HCT116 (cell line): ENCODE measurements around the gene PFDN2. TPM values are rescaled to one million over a fixed set of nuclear protein-coding genes. Genes with fewer than 3 reads are reported as not detected.

Experiments used
- ATAC-seq: fragments of 200-7000 bp; cut with Tn5 transposase; 2 replicates; pipeline ENCODE4 v1.9.1; 2020; ENCODE audit warnings: mild to moderate bottlenecking, moderate library complexity
- BruUV-seq: library from RNA; stranded (reverse); fragments of 400-500 nt; replicated peaks from 2 replicates; lab custom pipeline; 2021; lab: Mats Ljungman, UMichigan
- CTCF ChIA-PET: fragments of 300-600 bp; sonication (Branson Sonifier 250); formaldehyde crosslinking; loops from one replicate; lab custom pipeline; 2021; ENCODE audit warnings: antibody characterized with exemption; lab: Charles Lee
- POLR2A ChIA-PET: fragments of 300-600, 350-600 bp; sonication (Branson Sonifier 250); formaldehyde crosslinking; loops from one replicate; lab custom pipeline; 2021; ENCODE audit warnings: antibody characterized with exemption; lab: Charles Lee
- RAD21 ChIA-PET, 2 experiments: fragments of 300-600 bp; sonication (Branson Sonifier 250); formaldehyde crosslinking; loops; one replicate each; lab custom pipeline; 2023; ENCODE audit warnings: low total read pairs in 2 of 2; ENCODE audit not compliant: uncharacterized antibody in 2 of 2, unreplicated experiment in 2 of 2, low non-redundant PET in 1 of 2; lab: Charles Lee
- DNase-seq: peaks from one replicate; pipeline ENCODE4 v3.0.0-alpha.2; 2010; ENCODE audit warnings: low read depth, low spot score
- H2AFZ ChIP-seq: fragments of 200-600 bp; shearing (Covaris generic), sonication (generic); 2 replicates; pipeline ENCODE4 v1.6.1; 2017; ENCODE audit warnings: low read depth, mixed run types, mixed read lengths, antibody characterized with exemption, low read length; ENCODE audit not compliant: poor library complexity, severe bottlenecking
- H3K27ac ChIP-seq: 2 replicates; pipeline ENCODE4 v1.5.1; 2012; ENCODE audit warnings: low read depth, low read length
- H3K27me3 ChIP-seq: fragments of 200-600 bp; sonication (generic); 2 replicates; pipeline ENCODE4 v1.6.1; 2016; ENCODE audit warnings: mixed run types, low read length, mixed read lengths; ENCODE audit not compliant: insufficient read depth
- H3K36me3 ChIP-seq, 2 experiments: fragments of 200-500 bp in 1 of 2; fragments of 200-600 bp in 1 of 2; sonication (Bioruptor generic) in 1 of 2; sonication (generic) in 1 of 2; 2 replicates each; pipeline versions ENCODE4 v1.5.1 to v1.6.1; 2014 to 2016; ENCODE audit warnings: low read length in 2 of 2, inconsistent platforms in 1 of 2, mixed read lengths in 1 of 2, mixed run types in 1 of 2; ENCODE audit not compliant: insufficient read depth in 2 of 2, control insufficient read depth in 1 of 2
- H3K4me1 ChIP-seq, 2 experiments: fragments of 200-600 bp in 1 of 2; sonication (generic) in 1 of 2; 2 replicates each; pipeline versions ENCODE4 v1.5.1 to v1.6.1; 2012 to 2017; ENCODE audit warnings: low read length in 2 of 2, inconsistent platforms in 1 of 2, mild to moderate bottlenecking in 1 of 2, mixed read lengths in 1 of 2, mixed run types in 1 of 2, moderate library complexity in 1 of 2; ENCODE audit not compliant: insufficient read depth in 2 of 2, control insufficient read depth in 1 of 2
- H3K4me2 ChIP-seq: fragments of 200-600 bp; sonication (generic); 2 replicates; pipeline ENCODE4 v1.6.1; 2017; ENCODE audit warnings: mixed run types, low read length, mixed read lengths
- H3K4me3 ChIP-seq, 2 experiments: fragments of 200-600 bp in 1 of 2; sonication (generic) in 1 of 2; replicated peaks in 1 of 2; 2 replicates each; pipeline ENCODE4 v1.5.1; 2011 to 2016; ENCODE audit warnings: low read length in 2 of 2, control low read depth in 1 of 2, low read depth in 1 of 2, mild to moderate bottlenecking in 1 of 2, mixed read lengths in 1 of 2, mixed run types in 1 of 2
- H3K79me2 ChIP-seq: fragments of 200-600 bp; sonication (generic); 2 replicates; pipeline ENCODE4 v1.6.1; 2017; ENCODE audit warnings: mild to moderate bottlenecking, mixed run types, low read length, moderate library complexity, mixed read lengths; ENCODE audit not compliant: insufficient read depth
- H3K9ac ChIP-seq: fragments of 200-600 bp; sonication (generic); 2 replicates; pipeline ENCODE4 v1.6.1; 2016; ENCODE audit warnings: low read length, mixed read lengths
- H3K9me2 ChIP-seq: fragments of 200-600 bp; sonication (generic), shearing (Covaris generic); 2 replicates; pipeline ENCODE4 v1.6.1; 2017; ENCODE audit warnings: mixed run types, mild to moderate bottlenecking, moderate library complexity; ENCODE audit not compliant: insufficient read depth
- H3K9me3 ChIP-seq, 2 experiments: fragments of 200-500 bp in 1 of 2; fragments of 200-600 bp in 1 of 2; sonication (Bioruptor generic) in 1 of 2; sonication (generic) in 1 of 2; 2 replicates each; pipeline ENCODE4 v1.6.1; 2014 to 2017; ENCODE audit warnings: low read length in 2 of 2, mixed read lengths in 2 of 2, inconsistent platforms in 1 of 2, low read depth in 1 of 2, mild to moderate bottlenecking in 1 of 2, mixed run types in 1 of 2, moderate library complexity in 1 of 2; ENCODE audit not compliant: control insufficient read depth in 1 of 2, insufficient read depth in 1 of 2
- H4K20me1 ChIP-seq: fragments of 200-600 bp; sonication (generic), shearing (Covaris generic); 2 replicates; pipeline ENCODE4 v1.6.1; 2017; ENCODE audit warnings: mixed run types, mild to moderate bottlenecking, moderate library complexity; ENCODE audit not compliant: insufficient read depth
- ATF3 ChIP-seq: IDR thresholded peaks from 2 replicates; pipeline ENCODE4 v1.6.1; 2012
- CBX3 ChIP-seq: IDR thresholded peaks from 2 replicates; pipeline ENCODE4 v1.6.1; 2012; ENCODE audit warnings: low read depth
- CTCF ChIP-seq, 3 experiments: fragments of 200-600 bp in 1 of 3; sonication (generic) in 1 of 3; IDR thresholded peaks in 2 of 3; conservative IDR thresholded peaks in 1 of 3; 2 replicates each; pipeline ENCODE4 v1.5.1; 2012 to 2017; ENCODE audit warnings: low read depth in 2 of 3, low read length in 2 of 3, antibody characterized with exemption in 1 of 3, borderline replicate concordance in 1 of 3, control low read depth in 1 of 3, mild to moderate bottlenecking in 1 of 3, mixed read lengths in 1 of 3, mixed run types in 1 of 3, moderate library complexity in 1 of 3; ENCODE audit not compliant: insufficient read depth in 1 of 3
- ELF1 ChIP-seq: IDR thresholded peaks from 2 replicates; pipeline ENCODE4 v1.6.1; 2012; ENCODE audit warnings: low read depth, borderline replicate concordance
- EZH2 ChIP-seq: fragments of 200-600 bp; sonication (generic); IDR thresholded peaks from 2 replicates; pipeline ENCODE4 v1.6.1; 2017; ENCODE audit warnings: antibody characterized with exemption, mixed run types
- EZH2phosphoT487 ChIP-seq: fragments of 200-600 bp; IDR thresholded peaks from 2 replicates; pipeline ENCODE4 v1.6.1; 2018; ENCODE audit warnings: antibody characterized with exemption, borderline replicate concordance
- FOSL1 ChIP-seq: IDR thresholded peaks from 2 replicates; pipeline ENCODE4 v1.6.1; 2012; ENCODE audit warnings: low read depth
- JUND ChIP-seq: IDR thresholded peaks from 2 replicates; pipeline ENCODE4 v1.6.1; 2012
- MAX ChIP-seq: IDR thresholded peaks from 2 replicates; pipeline ENCODE4 v1.6.1; 2012
- POLR2A ChIP-seq: IDR thresholded peaks from 2 replicates; pipeline ENCODE4 v1.7.0; 2011; ENCODE audit warnings: borderline replicate concordance; ENCODE audit not compliant: insufficient read depth, insufficient read length; ENCODE audit errors: extremely low read depth
- POLR2AphosphoS5 ChIP-seq: IDR thresholded peaks from 2 replicates; pipeline ENCODE4 v1.6.1; 2011; ENCODE audit warnings: mild to moderate bottlenecking, low read depth, low read length, moderate library complexity
- SIN3A ChIP-seq: IDR thresholded peaks from 2 replicates; pipeline ENCODE4 v1.6.1; 2012; ENCODE audit warnings: low read depth
- TCF7L2 ChIP-seq: IDR thresholded peaks from 2 replicates; pipeline ENCODE4 v1.7.0; 2011; ENCODE audit warnings: borderline replicate concordance, inconsistent platforms; ENCODE audit not compliant: insufficient read depth, insufficient read length; ENCODE audit errors: extremely low read depth
- YY1 ChIP-seq: IDR thresholded peaks from 2 replicates; pipeline ENCODE4 v1.6.1; 2011; ENCODE audit warnings: low read length, low read depth, moderate library complexity, mild to moderate bottlenecking; ENCODE audit not compliant: insufficient replicate concordance; ENCODE audit errors: extremely low read depth
- ZBTB33 ChIP-seq: IDR thresholded peaks from 2 replicates; pipeline ENCODE4 v1.6.1; 2011; ENCODE audit warnings: mild to moderate bottlenecking, low read length, moderate library complexity; ENCODE audit not compliant: insufficient replicate concordance; ENCODE audit errors: extremely low read depth
- ZFX ChIP-seq: fragments of 450-650 bp; IDR thresholded peaks from 2 replicates; pipeline ENCODE4 v1.6.1; 2017
- intact Hi-C: fragments of 100-400 bp; cut with micrococcal nuclease; formaldehyde crosslinking; loops from 2 replicates; pipeline ENCODE4 v1.10.0; 2022
- total RNA-seq: library from RNA; stranded (reverse); gene quantifications from one replicate; pipeline ENCODE4 v1.2.1, GENCODE V29; 2021; ENCODE audit not compliant: unreplicated experiment

The PFDN2 gene
- total RNA-seq, 1 experiment from 2014 or later: 179 TPM

GRCh38 chr1:161091093-161091492, 26.7 kb downstream of the PFDN2 start:
- Histone ChIP-seq H3K36me3 (no peaks in the 10 kb centered on the region), H3K27me3 (no peaks in the 10 kb centered on the region), H3K4me1 (peaks cover 11 to 63% of the 10 kb centered on the region in 2 experiments), H2AFZ (no peak overlapping the region), H3K9ac (no peak overlapping the region), H3K4me2 (no peak overlapping the region), H3K27ac (no peak overlapping the region), H3K79me2 (no peaks in the 10 kb centered on the region), H3K4me3 (no peak overlapping the region), H3K9me3 (no peaks in the 10 kb centered on the region), H4K20me1 (no peaks in the 10 kb centered on the region), H3K9me2 (no peaks in the 10 kb centered on the region)
- TF ChIP-seq MAX: no peak
- no peak for TF ChIP-seq POLR2AphosphoS5
- TF ChIP-seq EZH2: no peak
- no peak for TF ChIP-seq POLR2A
- TF ChIP-seq TCF7L2: no peak
- TF ChIP-seq ZFX: no peak
- TF ChIP-seq CBX3: no peak
- no peak for TF ChIP-seq ATF3
- TF ChIP-seq YY1: no peak
- TF ChIP-seq FOSL1: no peak
- TF ChIP-seq SIN3A: no peak
- no peak for TF ChIP-seq ELF1
- no peak for TF ChIP-seq EZH2phosphoT487
- TF ChIP-seq JUND: no peak
- no peak for TF ChIP-seq CTCF (IDR thresholded peaks at IDR 0.05 in 2 of 3, conservative IDR thresholded peaks at IDR 0.05 in 1 of 3; ENCODE audit: borderline replicate concordance in 1 of 3, insufficient read depth in 1 of 3, low read depth in 2 of 3, low read length in 2 of 3)
- TF ChIP-seq ZBTB33: no peak
- ChIA-PET RAD21 (no interaction called here), CTCF (no interaction called here), POLR2A (no interaction called here)
- no peak for ATAC-seq
- BruUV-seq: no TSS peak
- intact Hi-C loops: no loop called here
- DNase-seq: no peak
